Activated CD8-positive, alpha-beta memory T cell treated with anti-CD3 and anti-CD28 coated beads, Interleukin-2, amount 10 ng/mL, durations not matched to agents 7 days and 5 days (primary cell): ENCODE measurements around the gene PLCH1. TPM values are rescaled to one million over a fixed set of nuclear protein-coding genes. Genes with fewer than 3 reads are reported as not detected.

Experiments used
- ATAC-seq: fragments of 150-1000 bp; cut with Tn5 transposase; one replicate; pipeline ENCODE4 v1.10.0; 2021; ENCODE audit warnings: moderate library complexity
- CTCF ChIA-PET: fragments of 350-600 bp; sonication (Branson Sonifier 250); formaldehyde crosslinking; loops from one replicate; lab custom pipeline; 2021; ENCODE audit warnings: antibody characterized with exemption; lab: Charles Lee
- DNase-seq: peaks from one replicate; pipeline ENCODE4 v3.0.0-alpha.2; 2020
- H3K27ac Mint-ChIP-seq: one replicate; pipeline ENCODE4 v1.8.0; 2021; ENCODE audit warnings: mild to moderate bottlenecking, mixed read lengths
- H3K27me3 Mint-ChIP-seq: one replicate; pipeline ENCODE4 v1.8.0; 2021; ENCODE audit warnings: mixed read lengths
- H3K36me3 Mint-ChIP-seq: one replicate; pipeline ENCODE4 v1.8.0; 2021; ENCODE audit warnings: mild to moderate bottlenecking, mixed read lengths
- H3K4me1 Mint-ChIP-seq: one replicate; pipeline ENCODE4 v1.8.0; 2021; ENCODE audit warnings: mixed read lengths
- H3K4me3 Mint-ChIP-seq: one replicate; pipeline ENCODE4 v1.8.0; 2021; ENCODE audit warnings: mild to moderate bottlenecking, moderate library complexity, mixed read lengths
- H3K9me3 Mint-ChIP-seq: one replicate; pipeline ENCODE4 v1.8.0; 2022; ENCODE audit warnings: low read depth, mixed read lengths
- total RNA-seq, 2 experiments: library from RNA; stranded (reverse); gene quantifications; one replicate each; pipeline ENCODE4 v1.2.3, GENCODE V29; 2021

The PLCH1 gene, protein sequence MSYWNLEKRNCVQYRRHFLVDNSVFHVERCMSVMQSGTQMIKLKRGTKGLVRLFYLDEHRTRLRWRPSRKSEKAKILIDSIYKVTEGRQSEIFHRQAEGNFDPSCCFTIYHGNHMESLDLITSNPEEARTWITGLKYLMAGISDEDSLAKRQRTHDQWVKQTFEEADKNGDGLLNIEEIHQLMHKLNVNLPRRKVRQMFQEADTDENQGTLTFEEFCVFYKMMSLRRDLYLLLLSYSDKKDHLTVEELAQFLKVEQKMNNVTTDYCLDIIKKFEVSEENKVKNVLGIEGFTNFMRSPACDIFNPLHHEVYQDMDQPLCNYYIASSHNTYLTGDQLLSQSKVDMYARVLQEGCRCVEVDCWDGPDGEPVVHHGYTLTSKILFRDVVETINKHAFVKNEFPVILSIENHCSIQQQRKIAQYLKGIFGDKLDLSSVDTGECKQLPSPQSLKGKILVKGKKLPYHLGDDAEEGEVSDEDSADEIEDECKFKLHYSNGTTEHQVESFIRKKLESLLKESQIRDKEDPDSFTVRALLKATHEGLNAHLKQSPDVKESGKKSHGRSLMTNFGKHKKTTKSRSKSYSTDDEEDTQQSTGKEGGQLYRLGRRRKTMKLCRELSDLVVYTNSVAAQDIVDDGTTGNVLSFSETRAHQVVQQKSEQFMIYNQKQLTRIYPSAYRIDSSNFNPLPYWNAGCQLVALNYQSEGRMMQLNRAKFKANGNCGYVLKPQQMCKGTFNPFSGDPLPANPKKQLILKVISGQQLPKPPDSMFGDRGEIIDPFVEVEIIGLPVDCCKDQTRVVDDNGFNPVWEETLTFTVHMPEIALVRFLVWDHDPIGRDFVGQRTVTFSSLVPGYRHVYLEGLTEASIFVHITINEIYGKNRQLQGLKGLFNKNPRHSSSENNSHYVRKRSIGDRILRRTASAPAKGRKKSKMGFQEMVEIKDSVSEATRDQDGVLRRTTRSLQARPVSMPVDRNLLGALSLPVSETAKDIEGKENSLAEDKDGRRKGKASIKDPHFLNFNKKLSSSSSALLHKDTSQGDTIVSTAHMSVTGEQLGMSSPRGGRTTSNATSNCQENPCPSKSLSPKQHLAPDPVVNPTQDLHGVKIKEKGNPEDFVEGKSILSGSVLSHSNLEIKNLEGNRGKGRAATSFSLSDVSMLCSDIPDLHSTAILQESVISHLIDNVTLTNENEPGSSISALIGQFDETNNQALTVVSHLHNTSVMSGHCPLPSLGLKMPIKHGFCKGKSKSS (N-terminal part only)
- total RNA-seq = under 1 TPM; 0.26 to 0.58 TPM

DNA sequence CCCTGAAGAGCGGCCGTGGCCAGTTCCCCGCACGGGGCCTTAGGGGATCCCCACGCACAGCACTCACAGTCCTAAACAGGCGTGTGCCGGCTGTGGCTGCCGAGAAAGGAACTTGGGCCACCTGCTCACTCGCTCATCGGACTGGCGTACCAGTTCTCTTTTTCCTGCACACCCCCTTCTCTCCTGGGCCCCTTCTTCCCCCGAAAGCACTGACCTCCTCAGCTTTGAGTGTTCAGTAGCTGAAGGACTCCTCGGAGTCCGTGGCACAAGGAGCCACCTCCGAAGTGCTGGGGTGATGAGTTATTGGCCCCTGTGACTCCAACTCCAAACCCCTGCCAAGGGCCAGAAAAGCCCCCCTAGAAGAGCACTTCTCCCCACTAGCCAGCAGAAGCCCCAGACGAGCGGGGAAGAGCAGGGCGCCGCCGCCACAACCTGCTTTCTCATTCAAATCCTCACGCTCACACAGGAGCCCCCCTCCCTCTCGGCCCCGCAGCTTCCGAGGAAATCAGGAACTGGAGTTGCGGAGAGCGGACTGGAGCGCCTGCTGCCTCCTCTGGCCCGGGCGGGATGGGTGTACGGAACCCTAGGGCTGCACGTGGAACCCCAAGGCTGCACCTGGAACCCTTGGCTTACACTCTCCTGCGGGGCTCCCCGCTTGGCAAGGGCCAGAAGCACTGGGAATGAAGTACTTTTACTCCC is at the start of gene PLCH1:
Gene PLCH1 (minus strand): TSS at position 446 of the 699 bp plus-strand sequence. CDS start 40,847 bp downstream, outside the sequence.
- DNase-seq (peak; percentile 56), ATAC-seq (peak; percentile 72)
- Mint-ChIP-seq H3K4me3 (peak within 1 kb of the TSS; percentile 74), H3K9me3 (no peaks in the 10 kb centered on the region), H3K27ac (no peak within 1 kb of the TSS), H3K4me1 (peaks cover 19% of the 10 kb centered on the region), H3K36me3 (no peaks in the 10 kb centered on the region), H3K27me3 (peaks cover 70% of the 10 kb centered on the region)
- CTCF ChIA-PET = no interaction called here

DNA sequence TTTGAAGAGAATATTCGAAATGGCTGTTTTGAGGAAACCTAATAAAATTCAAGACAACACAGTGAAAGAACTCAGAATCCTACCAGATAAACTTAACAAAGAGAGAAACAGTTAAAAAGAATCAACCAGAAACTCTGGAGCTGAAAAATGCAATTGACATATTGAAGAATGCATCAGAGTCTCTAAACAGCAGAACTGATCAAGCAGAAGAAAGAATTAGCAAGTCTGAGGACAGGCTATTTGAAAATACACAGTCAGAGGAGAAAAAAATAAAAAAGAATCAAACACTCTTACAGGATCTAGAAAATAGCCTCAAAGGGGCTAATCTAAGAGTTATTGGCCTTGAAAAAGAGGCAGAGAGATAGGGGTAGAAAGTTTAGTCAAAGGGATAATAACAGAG is 47.7 kb upstream of the PLCH1 start:
- no peak for DNase-seq
- Mint-ChIP-seq H3K27ac (no peak overlapping the region), H3K27me3 (no peaks in the 10 kb centered on the region), H3K4me3 (no peak overlapping the region), H3K36me3 (peaks cover 9% of the 10 kb centered on the region), H3K4me1 (no peaks in the 10 kb centered on the region), H3K9me3 (no peaks in the 10 kb centered on the region)
- CTCF ChIA-PET = interaction anchor here (2.8 kb wide), 1 partner anchor 14 kb away, joined by 12 read pairs; the partner anchor contains the start of gene C3orf33
- no peak for ATAC-seq

- DNase-seq = no peak
- CTCF ChIA-PET = interaction anchor here (1.2 to 2.8 kb wide), 2 partner anchors 15 to 79 kb away, joined by 3 to 12 read pairs; partner anchors contain the start of genes C3orf33 and GMPS
Observed at GRCh38 chr3:155791190-155791589, 46.3 kb upstream of the PLCH1 start.

DNA sequence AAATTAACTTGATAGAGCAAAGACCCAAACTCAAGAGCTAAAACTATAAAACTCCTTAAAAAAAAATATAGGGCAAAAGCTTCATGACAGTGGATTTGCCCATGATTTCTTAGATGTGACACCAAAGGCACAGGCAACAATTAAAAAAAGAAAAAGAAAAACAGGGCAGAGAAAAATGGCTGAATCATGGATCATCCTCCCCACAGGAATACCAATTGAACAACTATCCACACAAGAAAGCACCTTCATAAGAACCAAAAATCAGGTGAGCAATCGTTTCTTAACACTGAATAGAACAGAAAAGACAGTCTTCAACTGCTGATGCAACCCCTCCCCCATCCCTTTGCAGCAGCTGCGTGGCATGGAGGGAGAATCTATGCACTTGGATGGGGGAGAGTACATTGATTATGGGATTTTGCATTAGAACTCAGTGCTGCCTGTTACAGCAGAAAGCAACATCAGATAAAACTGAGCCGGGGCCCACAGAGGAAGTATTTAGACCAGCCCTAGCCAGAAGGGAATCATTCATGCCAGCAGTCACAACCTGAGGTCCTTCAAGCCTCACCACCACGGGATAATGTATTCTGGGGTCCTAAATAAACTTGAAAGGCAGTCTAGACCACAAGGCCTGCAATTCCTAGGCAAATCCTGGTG is 45.5 kb upstream of the PLCH1 start:
- ATAC-seq (no peak), DNase-seq (no peak)
- H3K4me3 Mint-ChIP-seq = no peak overlapping the region
- no peaks in the 10 kb centered on the region for H3K9me3 Mint-ChIP-seq
- CTCF ChIA-PET = interaction anchor here (1.2 to 2.8 kb wide), 2 partner anchors 16 to 80 kb away, joined by 3 to 12 read pairs; partner anchors contain the start of genes C3orf33 and GMPS
- no peaks in the 10 kb centered on the region for H3K27me3 Mint-ChIP-seq
- H3K27ac Mint-ChIP-seq = no peak overlapping the region
- H3K4me1 Mint-ChIP-seq = peaks cover 8% of the 10 kb centered on the region
- peaks cover 7% of the 10 kb centered on the region for H3K36me3 Mint-ChIP-seq

More at GRCh38 chr3:155791190-155791589, 46.3 kb upstream of the PLCH1 start:
- Mint-ChIP-seq H3K27me3 (no peaks in the 10 kb centered on the region), H3K4me3 (no peak overlapping the region), H3K27ac (no peak overlapping the region), H3K4me1 (peaks cover under 1% of the 10 kb centered on the region), H3K9me3 (no peaks in the 10 kb centered on the region), H3K36me3 (peaks cover 7% of the 10 kb centered on the region)
- ATAC-seq = no peak

GRCh38 chr3:155785662-155786295 is 40.9 kb upstream of the PLCH1 start:
- DNase-seq (no peak), ATAC-seq (no peak)
- H3K4me1 Mint-ChIP-seq = peaks cover 8% of the 10 kb centered on the region
- no peak overlapping the region for H3K27ac Mint-ChIP-seq
- no peak overlapping the region for H3K4me3 Mint-ChIP-seq
- H3K9me3 Mint-ChIP-seq = peaks cover 5% of the 10 kb centered on the region
- peaks cover 12% of the 10 kb centered on the region for H3K36me3 Mint-ChIP-seq
- CTCF ChIA-PET = no interaction called here
- no peaks in the 10 kb centered on the region for H3K27me3 Mint-ChIP-seq

GRCh38 chr3:155782390-155782953 is 37.6 kb upstream of the PLCH1 start:
- H3K27me3 Mint-ChIP-seq = no peaks in the 10 kb centered on the region
- DNase-seq = no peak
- peaks cover 8% of the 10 kb centered on the region for H3K4me1 Mint-ChIP-seq
- no peak for ATAC-seq
- H3K36me3 Mint-ChIP-seq = peaks cover 8% of the 10 kb centered on the region
- peaks cover 5% of the 10 kb centered on the region for H3K9me3 Mint-ChIP-seq
- H3K27ac Mint-ChIP-seq = no peak overlapping the region
- CTCF ChIA-PET = interaction anchor here (1.3 kb wide), 1 partner anchor 24 kb away, joined by 3 read pairs; the partner anchor contains the start of gene C3orf33
- no peak overlapping the region for H3K4me3 Mint-ChIP-seq

GRCh38 chr3:155780291-155780690 is 35.4 kb upstream of the PLCH1 start:
- ATAC-seq = no peak
- no peak for DNase-seq
- Mint-ChIP-seq H3K27ac (no peak overlapping the region), H3K4me3 (no peak overlapping the region), H3K9me3 (peaks cover 5% of the 10 kb centered on the region), H3K4me1 (no peaks in the 10 kb centered on the region), H3K36me3 (peaks cover 8% of the 10 kb centered on the region), H3K27me3 (no peaks in the 10 kb centered on the region)
- CTCF ChIA-PET = no interaction called here

DNA sequence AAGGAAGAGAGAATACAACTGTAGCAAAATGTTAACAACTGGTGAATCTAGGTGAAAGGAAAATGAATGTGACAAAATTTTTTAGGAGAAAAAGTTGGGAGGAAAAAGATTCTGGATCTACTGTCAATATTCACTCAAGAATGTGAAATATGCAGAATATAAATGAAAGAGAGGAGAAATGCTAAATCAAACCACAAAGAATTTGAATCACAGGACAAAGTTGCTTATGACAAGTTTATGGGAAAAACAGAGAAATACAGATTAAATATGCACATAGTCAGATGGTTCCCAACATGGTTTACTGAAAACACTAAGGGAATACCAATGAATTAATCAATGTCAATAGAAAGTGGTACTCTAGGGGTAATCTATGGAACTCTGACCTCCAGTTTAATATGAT is 33.6 kb upstream of the PLCH1 start:
- CTCF ChIA-PET = no interaction called here
- Mint-ChIP-seq H3K4me3 (no peak overlapping the region), H3K9me3 (peaks cover 5% of the 10 kb centered on the region), H3K36me3 (peaks cover 10% of the 10 kb centered on the region), H3K27ac (no peak overlapping the region), H3K4me1 (no peaks in the 10 kb centered on the region), H3K27me3 (no peaks in the 10 kb centered on the region)
- no peak for DNase-seq
- ATAC-seq = no peak

DNA sequence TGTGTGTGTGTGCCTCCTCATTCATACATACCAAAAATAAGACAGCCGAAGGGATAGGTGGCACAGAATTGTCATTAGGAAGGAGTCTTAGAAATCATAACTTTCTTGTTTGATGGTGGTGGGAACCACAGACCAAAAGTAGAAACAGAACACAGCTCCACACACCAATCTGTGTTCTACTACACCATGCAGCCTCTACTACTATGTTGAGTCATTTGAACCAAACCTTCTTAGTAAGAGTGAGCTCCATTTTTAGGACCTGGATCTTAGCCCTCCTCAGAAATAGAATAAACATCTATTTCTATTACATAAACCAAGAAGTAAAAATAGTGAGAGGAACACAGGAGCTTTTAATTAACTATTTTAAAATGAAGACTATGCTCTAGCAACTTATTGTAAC is 27.9 kb upstream of the PLCH1 start:
- CTCF ChIA-PET = interaction anchor here (1.3 kb wide), 1 partner anchor 33 kb away, joined by 6 read pairs; the partner anchor contains the start of gene C3orf33
- H3K4me3 Mint-ChIP-seq = no peak overlapping the region
- no peak for DNase-seq
- H3K9me3 Mint-ChIP-seq = peaks cover 5% of the 10 kb centered on the region
- no peaks in the 10 kb centered on the region for H3K4me1 Mint-ChIP-seq
- no peaks in the 10 kb centered on the region for H3K27me3 Mint-ChIP-seq
- no peak for ATAC-seq
- H3K27ac Mint-ChIP-seq = no peak overlapping the region
- peaks cover 11% of the 10 kb centered on the region for H3K36me3 Mint-ChIP-seq

- Mint-ChIP-seq H3K27me3 (no peaks in the 10 kb centered on the region), H3K4me1 (peaks cover 2% of the 10 kb centered on the region), H3K9me3 (peaks cover 5% of the 10 kb centered on the region), H3K27ac (no peak overlapping the region), H3K4me3 (no peak overlapping the region), H3K36me3 (peaks cover 11% of the 10 kb centered on the region)
- CTCF ChIA-PET = no interaction called here
- no peak for ATAC-seq
- DNase-seq = no peak
Observed at GRCh38 chr3:155771126-155771525, 26.3 kb upstream of the PLCH1 start.

DNA sequence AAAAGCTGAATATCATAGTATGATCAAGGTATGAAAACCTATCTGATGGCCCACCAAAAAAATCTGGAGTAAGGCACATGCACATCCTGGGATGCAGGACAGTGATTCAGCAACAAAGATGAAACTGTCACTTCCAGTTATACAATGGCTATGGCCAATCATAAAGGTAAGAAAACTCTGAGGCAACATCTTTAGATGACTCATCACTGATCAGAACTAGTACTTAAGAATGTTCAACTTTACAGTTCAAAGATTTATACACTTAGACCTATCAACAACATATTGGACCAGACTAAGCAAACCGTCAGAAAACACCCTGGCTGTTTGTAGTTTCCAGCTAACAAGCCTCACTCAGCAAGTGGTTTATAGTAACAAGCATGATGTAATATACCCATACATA is 21.3 kb upstream of the PLCH1 start:
- Mint-ChIP-seq H3K9me3 (peaks cover 5% of the 10 kb centered on the region), H3K36me3 (peaks cover 13% of the 10 kb centered on the region), H3K4me1 (peaks cover 5% of the 10 kb centered on the region), H3K27me3 (no peaks in the 10 kb centered on the region), H3K4me3 (no peak overlapping the region), H3K27ac (no peak overlapping the region)
- CTCF ChIA-PET = interaction anchor here (1.8 kb wide), 1 partner anchor 40 kb away, joined by 8 read pairs; the partner anchor contains the start of gene C3orf33
- DNase-seq (no peak), ATAC-seq (no peak)
